Hematopoietic multipotent progenitor cell treated with erythropoietin and hydrocortisone succinate and interleukin-3 and kit ligand, for 4 days (in vitro differentiated cells): ENCODE results near the gene ACP2.
"Not testable (repeated sequence)": the region's sequence is repeated elsewhere in the genome, so short reads cannot be mapped to it uniquely, and the experiment has no call there.

Experiments
- DNase-seq: peaks from one replicate; pipeline ENCODE4 v3.0.0-alpha.2; 2015

ACP2 gene

GRCh38 chr11:47239852-47240251 is 8.8 kb downstream of the ACP2 start:
- no peak for DNase-seq

- DNase-seq = peak; percentile 55
Measured at GRCh38 chr11:47236482-47236881, 12.1 kb downstream of the ACP2 start.

- DNase-seq = no peak
Measured at GRCh38 chr11:47235163-47235562, 13.5 kb downstream of the ACP2 start.

GRCh38 chr11:47234669-47235100 is 13.9 kb downstream of the ACP2 start:
- no peak for DNase-seq

- DNase-seq = peak; percentile 67
Measured at GRCh38 chr11:47233989-47234668, 14.5 kb downstream of the ACP2 start.

- no peak for DNase-seq
Measured at GRCh38 chr11:47233051-47233450, 15.6 kb downstream of the ACP2 start.

- DNase-seq = no peak
Measured at GRCh38 chr11:47229161-47229560, 19.5 kb downstream of the ACP2 start.

- DNase-seq = no peak
Measured at GRCh38 chr11:47225552-47226400, 22.8 kb downstream of the ACP2 start.

GRCh38 chr11:47222696-47223095 is 25.9 kb downstream of the ACP2 start:
- DNase-seq = no peak

GRCh38 chr11:47220401-47220821 is 28.2 kb downstream of the ACP2 start:
- DNase-seq = no peak

GRCh38 chr11:47216121-47216798 is 32.4 kb downstream of the ACP2 start:
- peak; percentile 81 for DNase-seq

GRCh38 chr11:47215366-47215910 is 33.2 kb downstream of the ACP2 start:
- DNase-seq = no peak

GRCh38 chr11:47213950-47214565 is 34.6 kb downstream of the ACP2 start:
- peak; percentile 98 for DNase-seq

- DNase-seq = no peak
Measured at GRCh38 chr11:47212938-47213337, 35.7 kb downstream of the ACP2 start.

GRCh38 chr11:47208628-47209027 is 40.0 kb downstream of the ACP2 start:
- no peak for DNase-seq

GRCh38 chr11:47208008-47208552 is 40.5 kb downstream of the ACP2 start:
- DNase-seq = not testable (repeated sequence)

GRCh38 chr11:47207459-47207858 is 41.2 kb downstream of the ACP2 start:
- no peak for DNase-seq

- not testable (repeated sequence) for DNase-seq
Measured at GRCh38 chr11:47206577-47206976, 42.0 kb downstream of the ACP2 start.

- no peak for DNase-seq
Measured at GRCh38 chr11:47204637-47204989, 44.0 kb downstream of the ACP2 start.

GRCh38 chr11:47202576-47202975 is 46.0 kb downstream of the ACP2 start:
- no peak for DNase-seq

- no peak for DNase-seq
Measured at GRCh38 chr11:47201015-47201414, 47.6 kb downstream of the ACP2 start.

- DNase-seq = not testable (repeated sequence)
Measured at GRCh38 chr11:47198161-47198560, 50.5 kb downstream of the ACP2 start.

- no peak for DNase-seq
Measured at GRCh38 chr11:47192111-47192510, 56.5 kb downstream of the ACP2 start.
